Right lobe of liver (tissue), 6 donors: ENCODE measurements around the gene CRKL. TPM values are rescaled to one million over a fixed set of nuclear protein-coding genes. Genes with fewer than 3 reads are reported as not detected.
A peak's percentile ranks its signal among the peaks of the same experiment; 100 is the strongest.

Source experiments
- ATAC-seq, 4 donors: fragments of 200-7000 bp; cut with Tn5 transposase; one replicate each; pipeline ENCODE4 v1.9.1; 2020; ENCODE audit warnings: mild to moderate bottlenecking in 4 of 4, moderate library complexity in 4 of 4
- DNase-seq, 3 donors: peaks; one replicate each; pipeline ENCODE4 v3.0.0-alpha.2; 2020
- H3K27ac ChIP-seq, 3 donors: fragments of 200-600 bp; one replicate each; pipeline ENCODE4 v1.8.0; 2022
- H3K27me3 ChIP-seq, 2 donors: fragments of 200-600 bp; one replicate each; pipeline ENCODE4 v1.8.0; 2022
- H3K36me3 ChIP-seq, 4 donors: fragments of 200-600 bp; sonication (generic) in 1 of 4; one replicate each; pipeline versions ENCODE4 v1.5.1 to v1.8.0; 2017 to 2022; ENCODE audit warnings: control low read depth in 1 of 4
- H3K4me1 ChIP-seq, 4 donors: fragments of 200-600 bp; sonication (generic) in 1 of 4; one replicate each; pipeline versions ENCODE4 v1.5.1 to v1.8.0; 2017 to 2022; ENCODE audit warnings: control low read depth in 1 of 4
- H3K4me3 ChIP-seq, 3 donors: fragments of 200-600 bp; one replicate each; pipeline ENCODE4 v1.8.0; 2022
- H3K9me3 ChIP-seq, 4 donors: fragments of 200-600 bp; sonication (generic) in 1 of 4; one replicate each; pipeline versions ENCODE4 v1.5.1 to v1.8.0; 2017 to 2022; ENCODE audit warnings: control low read depth in 1 of 4
- POLR2A ChIP-seq: fragments of 450-650 bp; IDR thresholded peaks from one replicate; pipeline ENCODE4 v1.6.1; 2017; ENCODE audit warnings: antibody characterized with exemption, mild to moderate bottlenecking
- WGBS: methylation state at CpG from one replicate; pipeline ENCODE4 v1.1.6; 2018; ENCODE audit warnings: low coverage, low lambda C conversion rate; ENCODE audit not compliant: insufficient coverage; ENCODE audit errors: missing lambda C conversion rate; 5-methylcytosine and 5-hydroxymethylcytosine counted together
- intact Hi-C, 2 donors: fragments of 100-400 bp; cut with DNase I; formaldehyde crosslinking; loops; one replicate each; pipeline versions ENCODE4 v1.11.2 to v1.14.1; 2022
- total RNA-seq, 6 experiments: library from RNA; depleted of rRNA in 2 of 6; stranded (reverse); fragments of >200 nt in 2 of 6; fragmentation: NEBNext Ultra II Directional in 3 of 6; extraction: Animal tissue kit (Norgen Biotek cat#: 25700) in 3 of 6; gene quantifications; one replicate each; pipeline versions ENCODE4 v1.1.0 to v1.2.4, GENCODE V29; 2016 to 2023
- TF ChIP-seq, protein P1 (sequence below), 4 donors: fragments of 200-600 bp in 3 of 4; fragments of 450-650 bp in 1 of 4; IDR thresholded peaks; one replicate each; pipeline versions ENCODE4 v1.5.1 to v1.8.0; 2016 to 2022; ENCODE audit warnings: antibody characterized with exemption in 4 of 4, mild to moderate bottlenecking in 2 of 4
- donor health status: DM: no; HTN: yes; CAD: no.
- donor health status: DM: no; HTN: no; CAD: no.
- donor health status: DM: no; HTN: no; CAD: no.
- donor health status: DM: no; HTN: yes; CAD: no.
- donor health status: DM: no; HTN: yes; CAD: no.

The CRKL gene
- total RNA-seq, 6 experiments from 2014 or later = 27.5 to 53.1 (median 35.2) TPM

DNA sequence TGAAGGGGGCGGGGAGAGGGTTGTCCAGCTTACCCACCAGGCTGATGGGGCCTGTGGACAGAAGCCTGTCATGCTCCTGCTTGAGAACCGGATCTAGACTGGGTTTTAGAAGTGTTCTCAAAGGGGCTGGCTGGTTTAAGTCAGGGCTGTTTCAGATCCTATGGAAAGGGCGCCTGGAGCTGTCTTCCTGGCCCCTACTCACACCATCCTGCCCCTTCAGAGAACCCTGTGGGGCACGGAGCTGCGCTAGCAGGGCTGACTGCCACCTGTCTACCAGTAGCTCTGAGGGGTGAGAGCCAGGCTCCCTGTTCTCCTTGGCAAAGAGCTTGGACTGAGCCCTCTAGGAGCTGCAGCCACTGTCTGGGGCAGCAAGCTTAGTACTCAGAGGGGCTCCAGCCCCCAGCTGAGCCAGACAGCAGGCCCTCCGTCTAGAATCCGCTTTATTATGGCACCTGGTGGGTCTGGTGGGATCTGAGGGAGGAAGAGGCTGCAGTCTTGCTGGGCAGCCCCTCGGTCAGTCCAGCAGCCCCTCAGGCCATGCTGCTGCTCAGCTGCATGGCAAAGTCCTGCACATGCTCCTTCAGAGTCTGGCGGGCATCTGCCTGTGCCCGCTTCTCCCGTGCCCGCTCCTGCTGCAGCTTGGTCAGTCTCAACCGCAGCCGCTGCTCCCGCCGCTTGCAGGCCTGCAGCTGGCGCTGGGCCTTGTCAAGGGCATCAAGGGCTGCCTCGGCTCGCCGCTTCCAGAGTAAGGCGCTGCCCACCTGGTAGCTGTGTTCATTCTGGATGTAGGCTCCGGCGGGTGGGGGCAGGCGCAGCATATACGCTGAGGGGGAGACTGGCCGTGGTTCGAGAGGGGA, 82.4 kb downstream of the CRKL start:
- H3K27ac ChIP-seq = no peak overlapping the region
- intact Hi-C loops = loop anchor here in 1 of 2 donors (10.0 kb wide), 1 partner anchor 55 kb away; no protein-coding TSS in a partner anchor
- TF ChIP-seq, protein P1, sequence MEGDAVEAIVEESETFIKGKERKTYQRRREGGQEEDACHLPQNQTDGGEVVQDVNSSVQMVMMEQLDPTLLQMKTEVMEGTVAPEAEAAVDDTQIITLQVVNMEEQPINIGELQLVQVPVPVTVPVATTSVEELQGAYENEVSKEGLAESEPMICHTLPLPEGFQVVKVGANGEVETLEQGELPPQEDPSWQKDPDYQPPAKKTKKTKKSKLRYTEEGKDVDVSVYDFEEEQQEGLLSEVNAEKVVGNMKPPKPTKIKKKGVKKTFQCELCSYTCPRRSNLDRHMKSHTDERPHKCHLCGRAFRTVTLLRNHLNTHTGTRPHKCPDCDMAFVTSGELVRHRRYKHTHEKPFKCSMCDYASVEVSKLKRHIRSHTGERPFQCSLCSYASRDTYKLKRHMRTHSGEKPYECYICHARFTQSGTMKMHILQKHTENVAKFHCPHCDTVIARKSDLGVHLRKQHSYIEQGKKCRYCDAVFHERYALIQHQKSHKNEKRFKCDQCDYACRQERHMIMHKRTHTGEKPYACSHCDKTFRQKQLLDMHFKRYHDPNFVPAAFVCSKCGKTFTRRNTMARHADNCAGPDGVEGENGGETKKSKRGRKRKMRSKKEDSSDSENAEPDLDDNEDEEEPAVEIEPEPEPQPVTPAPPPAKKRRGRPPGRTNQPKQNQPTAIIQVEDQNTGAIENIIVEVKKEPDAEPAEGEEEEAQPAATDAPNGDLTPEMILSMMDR (IDR thresholded peaks at IDR 0.05) = no peak
- no peak for TF ChIP-seq POLR2A
- H3K4me3 ChIP-seq = no peak overlapping the region
- peaks cover 0 to 24% (median 7%) of the 10 kb centered on the region in 4 donors for H3K4me1 ChIP-seq
- no peaks in the 10 kb centered on the region for H3K27me3 ChIP-seq
- H3K9me3 ChIP-seq = no peaks in the 10 kb centered on the region
- peaks cover 0 to 23% (median 2%) of the 10 kb centered on the region in 4 donors for H3K36me3 ChIP-seq
- WGBS = 85% methylated on average over 4 of the region's 27 CpGs
- no peak for ATAC-seq
- no peak for DNase-seq

DNA sequence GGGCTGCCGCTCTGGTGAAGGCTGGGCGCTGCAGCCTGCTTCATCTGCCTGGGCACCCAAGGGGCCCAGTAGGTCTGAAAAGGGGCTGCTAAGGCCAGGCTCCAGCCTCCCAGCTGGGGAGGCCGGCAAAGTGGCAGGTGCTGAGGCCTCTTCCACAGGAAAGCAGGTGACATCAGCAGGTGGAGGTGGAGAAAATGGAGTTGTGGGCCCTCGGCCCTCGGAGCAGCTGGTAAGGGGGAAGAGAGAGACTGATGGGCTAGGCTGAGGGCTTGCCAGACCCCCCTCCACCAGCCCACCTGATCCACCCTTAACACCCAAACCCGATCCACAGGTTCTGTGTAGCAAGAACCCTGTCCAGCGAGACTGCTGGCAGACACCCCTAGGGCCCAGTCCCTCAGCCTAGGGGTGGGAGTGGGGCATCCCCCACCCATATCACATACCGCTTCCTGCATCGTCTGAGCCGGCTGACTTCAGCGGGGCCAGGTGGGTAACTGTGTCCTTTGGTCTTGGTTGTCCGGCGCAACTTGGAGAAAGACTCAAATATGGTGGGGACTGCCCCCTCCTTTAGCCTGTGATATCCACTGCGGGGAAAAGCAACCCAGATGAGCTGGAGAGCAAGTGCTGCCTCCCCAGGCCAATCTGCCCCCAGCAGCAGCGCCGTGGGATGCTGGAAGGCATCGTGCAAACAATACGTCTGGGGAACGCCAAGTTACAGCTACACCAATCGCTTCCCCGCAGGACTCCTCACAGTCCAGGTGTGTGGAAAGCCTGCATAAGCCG, 83.2 kb downstream of the CRKL start:
- WGBS = 0% methylated on average over 1 of the region's 22 CpGs
- Histone ChIP-seq H3K36me3 (peaks cover 0 to 23% (median 2%) of the 10 kb centered on the region in 4 donors), H3K27me3 (no peaks in the 10 kb centered on the region), H3K27ac (peak overlapping the region in 2 of 3 donors; percentile 90 to 96), H3K4me3 (peak overlapping the region; percentile 54 to 84 (median 76)), H3K9me3 (no peaks in the 10 kb centered on the region), H3K4me1 (peaks cover 0 to 24% (median 7%) of the 10 kb centered on the region in 4 donors)
- TF ChIP-seq, protein P1 (IDR thresholded peaks at IDR 0.05) = no peak
- no peak for TF ChIP-seq POLR2A
- no peak for ATAC-seq
- intact Hi-C loops = no loop called here
- DNase-seq = no peak

DNA sequence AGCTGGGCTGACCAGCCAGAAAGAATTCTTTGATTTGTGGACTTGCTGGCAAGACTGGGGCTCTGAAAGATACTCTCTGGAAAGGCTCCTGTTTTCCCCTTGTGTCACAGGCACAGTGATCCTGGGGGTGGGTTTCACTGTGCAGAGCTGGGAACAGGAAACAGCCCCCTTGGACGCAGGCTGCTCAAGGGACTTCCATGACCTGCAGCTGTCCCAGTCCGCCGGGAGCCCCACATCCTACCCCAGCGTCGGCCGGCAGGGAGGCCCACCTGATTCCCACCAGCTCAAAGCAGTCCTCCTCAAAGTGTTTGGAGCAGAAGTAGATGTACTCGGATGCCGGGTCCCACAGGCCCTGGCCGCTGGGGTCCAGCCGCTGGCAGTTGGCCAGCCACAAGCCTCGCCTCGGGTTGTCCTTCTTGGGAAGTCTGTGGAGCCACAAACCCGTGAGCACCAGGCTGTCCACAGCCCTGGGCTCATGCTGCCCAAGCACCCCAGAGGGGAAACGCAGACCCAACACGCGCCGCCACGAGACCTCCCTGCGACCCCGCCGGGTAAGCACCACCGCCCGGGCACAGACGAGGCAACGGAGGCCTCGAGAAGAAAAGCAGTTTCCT, 83.9 kb downstream of the CRKL start:
- Histone ChIP-seq H3K27me3 (no peaks in the 10 kb centered on the region), H3K27ac (peak overlapping the region; percentile 90 to 97 (median 96)), H3K4me1 (peaks cover 0 to 24% (median 7%) of the 10 kb centered on the region in 4 donors), H3K36me3 (peaks cover 0 to 23% (median 2%) of the 10 kb centered on the region in 4 donors), H3K9me3 (no peaks in the 10 kb centered on the region), H3K4me3 (peak overlapping the region; percentile 54 to 84 (median 76))
- no peak for TF ChIP-seq POLR2A
- TF ChIP-seq, protein P1 (IDR thresholded peaks at IDR 0.05) = no peak
- intact Hi-C loops = no loop called here
- WGBS = 0% methylated on average over 19 of the region's 26 CpGs
- DNase-seq (peak in 1 of 3 donors; percentile 61), ATAC-seq (no peak)

DNA sequence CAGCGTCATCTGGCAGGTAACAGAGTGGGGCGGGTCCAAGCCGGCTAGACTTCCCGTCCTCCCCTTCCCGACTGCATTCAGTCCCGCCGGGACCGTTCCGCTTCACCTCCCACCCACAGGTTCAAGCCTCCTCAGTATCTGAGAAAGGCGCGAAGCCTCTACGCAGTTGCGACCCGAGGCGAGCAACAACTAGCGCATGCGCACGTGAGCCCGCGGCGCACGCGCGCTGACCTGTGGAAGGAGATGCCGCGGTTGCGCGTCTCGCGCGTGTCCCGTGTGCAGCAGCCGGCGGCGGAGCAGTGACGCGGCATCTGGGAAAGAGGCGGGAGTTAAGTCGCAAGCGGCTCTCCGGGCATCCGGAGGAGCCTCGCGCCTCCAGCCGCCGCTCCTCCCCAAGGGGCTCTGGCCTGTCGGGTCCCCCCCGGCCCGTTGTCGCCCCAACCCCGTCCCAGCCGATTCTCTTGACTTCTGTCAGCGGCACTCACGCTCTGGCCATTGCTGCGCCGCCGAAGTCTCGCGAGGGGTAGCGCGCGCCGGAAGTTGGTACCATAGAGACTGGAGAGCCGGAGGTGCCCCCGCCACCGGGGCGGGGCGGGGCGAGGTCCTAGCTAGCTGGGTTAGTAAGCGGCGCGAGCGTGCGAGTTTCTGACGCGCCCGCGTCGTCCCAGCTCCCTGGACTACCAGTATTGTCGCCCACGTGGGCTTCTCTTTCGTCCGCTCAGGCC, 84.6 kb downstream of the CRKL start, which contains the start of gene THAP7:
TSS of gene THAP7 (minus strand) at position 518 of the 725 bp plus-strand sequence. CDS start at position 311, 207 bp downstream.
- no peaks in the 10 kb centered on the region for H3K9me3 ChIP-seq
- peaks cover 0 to 21% (median 2%) of the 10 kb centered on the region in 4 donors for H3K36me3 ChIP-seq
- H3K4me1 ChIP-seq = peaks cover 0 to 24% (median 7%) of the 10 kb centered on the region in 4 donors
- ATAC-seq = peak; percentile 92 to 95 (median 94)
- H3K27ac ChIP-seq = peak within 1 kb of the TSS; percentile 90 to 97 (median 96)
- intact Hi-C loops = no loop called here
- H3K27me3 ChIP-seq = no peaks in the 10 kb centered on the region
- TF ChIP-seq, protein P1 (IDR thresholded peaks at IDR 0.05) = no peak
- TF ChIP-seq POLR2A = peak; percentile 84
- 0% methylated on average over 2 of the region's 83 CpGs for WGBS
- H3K4me3 ChIP-seq = peak within 1 kb of the TSS; percentile 54 to 84 (median 76)
- peak; percentile 97 to 98 (median 98) for DNase-seq
